K562 (cell line): ENCODE measurements around the gene SERBP1. TPM values are rescaled to one million over a fixed set of nuclear protein-coding genes. Genes with fewer than 3 reads are reported as not detected.

Experiments
- ARID3B ChIP-seq: fragments of 250-450 bp; sonication (Bioruptor Pico); IDR thresholded peaks from 2 replicates; pipeline ENCODE4 v1.4.0; 2020; ENCODE audit warnings: borderline replicate concordance
- CREB3L1 ChIP-seq: fragments of 450-650 bp; IDR thresholded peaks from 2 replicates; pipeline ENCODE4 v1.6.1; 2014; ENCODE audit warnings: low read depth, mild to moderate bottlenecking, moderate library complexity, borderline replicate concordance
- CXXC5 ChIP-seq: fragments of 250-450 bp; sonication (Bioruptor Pico); IDR thresholded peaks from 2 replicates; pipeline ENCODE4 v1.8.0; 2022; ENCODE audit warnings: inconsistent platforms, mild to moderate bottlenecking, moderate library complexity
- FOS ChIP-seq: IDR thresholded peaks from 3 replicates; pipeline ENCODE4 v1.6.1; 2011; ENCODE audit not compliant: insufficient read length; ENCODE audit errors: extremely low read depth
- FOXK2 ChIP-seq, 2 experiments: fragments of 450-650 bp; IDR thresholded peaks in 1 of 2; conservative IDR thresholded peaks in 1 of 2; 2 replicates each; pipeline ENCODE4 v1.6.1; 2016; ENCODE audit warnings: low read depth in 2 of 2, mild to moderate bottlenecking in 1 of 2
- HDAC2 ChIP-seq: fragments of 450-650 bp; IDR thresholded peaks from 2 replicates; pipeline ENCODE4 v1.6.1; 2016; ENCODE audit warnings: mild to moderate bottlenecking
- KAT7 ChIP-seq: sonication (generic); formaldehyde crosslinking; IDR thresholded peaks from 2 replicates; pipeline ENCODE4 v1.8.0; 2022; ENCODE audit warnings: missing genetic modification reagents, mild to moderate bottlenecking, borderline replicate concordance
- MECOM ChIP-seq: fragments of 250-450 bp; sonication (Bioruptor Pico); IDR thresholded peaks from 2 replicates; pipeline ENCODE4 v1.8.0; 2022; ENCODE audit warnings: inconsistent platforms
- MYNN ChIP-seq, 2 experiments: sonication (generic); formaldehyde crosslinking in 1 of 2; IDR thresholded peaks; 2 replicates each; pipeline versions ENCODE4 v1.5.0 to v1.6.1; 2016 to 2020; ENCODE audit warnings: antibody characterized with exemption in 1 of 2, missing genetic modification reagents in 1 of 2
- RAD51 ChIP-seq: fragments of 450-650 bp; IDR thresholded peaks from 2 replicates; pipeline ENCODE4 v1.7.1; 2016; ENCODE audit warnings: low read depth, mild to moderate bottlenecking, borderline replicate concordance
- RBFOX2 ChIP-seq: fragments of 200-400 bp; formaldehyde crosslinking; IDR thresholded peaks from 2 replicates; pipeline ENCODE4 v1.6.1; 2017; ENCODE audit warnings: low read depth, mild to moderate bottlenecking, low read length, moderate library complexity
- RBM25 ChIP-seq: fragments of 200-400 bp; formaldehyde crosslinking; IDR thresholded peaks from 2 replicates; pipeline ENCODE4 v1.6.1; 2018; ENCODE audit warnings: low read length, low read depth, moderate library complexity; ENCODE audit not compliant: severe bottlenecking
- RBM34 ChIP-seq: fragments of 200-400 bp; formaldehyde crosslinking; IDR thresholded peaks from 2 replicates; pipeline ENCODE4 v1.6.1; 2018; ENCODE audit warnings: low read length, borderline replicate concordance; ENCODE audit not compliant: insufficient read depth
- RCOR1 ChIP-seq, 2 experiments: IDR thresholded peaks; 2 replicates each; pipeline ENCODE4 v1.6.1; 2012; ENCODE audit warnings: low read depth in 2 of 2, low read length in 2 of 2, borderline replicate concordance in 1 of 2, improper control_type of control experiment in 1 of 2
- SAP30 ChIP-seq: fragments of 200-600 bp; sonication (generic); IDR thresholded peaks from 2 replicates; pipeline ENCODE4 v1.6.1; 2012; ENCODE audit warnings: borderline replicate concordance, low read depth, mild to moderate bottlenecking, moderate library complexity, low read length, control low read depth, inconsistent platforms; ENCODE audit not compliant: insufficient read depth, poor library complexity, severe bottlenecking
- TSC22D4 ChIP-seq: fragments of 450-650 bp; IDR thresholded peaks from 2 replicates; pipeline ENCODE4 v1.6.1; 2016; ENCODE audit warnings: missing genetic modification characterization, missing biosample characterization, control low read depth
- TSHZ1 ChIP-seq: fragments of 250-450 bp; sonication (Bioruptor Pico); IDR thresholded peaks from 2 replicates; pipeline ENCODE4 v1.4.0; 2020; ENCODE audit warnings: mild to moderate bottlenecking, moderate library complexity
- USF1 ChIP-seq: sonication (generic); formaldehyde crosslinking; IDR thresholded peaks from 2 replicates; pipeline ENCODE4 v1.9.0; 2022; ENCODE audit warnings: mild to moderate bottlenecking, missing genetic modification reagents
- USF2 ChIP-seq: sonication (generic); formaldehyde crosslinking; IDR thresholded peaks from 2 replicates; pipeline ENCODE4 v1.5.0; 2020; ENCODE audit warnings: missing genetic modification reagents
- polyA plus RNA-seq, 8 experiments: library from polyadenylated mRNA; depleted of rRNA in 4 of 8; stranded (reverse) in 5 of 8; unstranded in 3 of 8; fragments of >200 nt; fragmentation: Nextera tagmentation in 2 of 8; fragmentation: Illumina TruSeq in 1 of 8; extraction: Ambion mirVana in 2 of 8; extraction: Trizol in 1 of 8; gene quantifications; 2 replicates each; pipeline versions ENCODE4 v1.2.1 to v1.2.3, GENCODE V29; 2011 to 2014; ENCODE audit warnings: inconsistent platforms in 1 of 8, missing spikeins in 1 of 8
- total RNA-seq, 7 experiments: library from RNA; depleted of rRNA in 6 of 7; stranded (reverse); fragments of >200 nt in 6 of 7; fragmentation: Illumina TruSeq in 2 of 7; extraction: Trizol in 2 of 7; gene quantifications; 2 replicates each; pipeline versions ENCODE4 v1.2.1 to v1.2.3, GENCODE V29; 2011 to 2021; ENCODE audit warnings: low replicate concordance in 1 of 7

The SERBP1 gene
- total and polyA plus RNA-seq, 9 of the 15 experiments (the other 6 are each of a cell fraction or from before 2014, with no cell fraction given) = 79.9 to 761 (median 464) TPM

- TF ChIP-seq ARID3B (no peak), FOXK2 (conservative IDR thresholded peaks at IDR 0.05 in 1 of 2, IDR thresholded peaks at IDR 0.05 in 1 of 2; ENCODE audit: low read depth in 2 of 2) (no peak), SAP30 (peak; percentile 23), KAT7 (CRISPR knock-in tag) (0 out of 2 replicates have a peak, but pooled peaks have one; percentile 16), RBM34 (no peak), HDAC2 (peak; percentile 73), USF1 (no peak), CXXC5 (CRISPR knock-in tag) (no peak), RCOR1 (IDR thresholded peaks at IDR 0.05; ENCODE audit: borderline replicate concordance in 1 of 2, low read depth in 2 of 2, low read length in 2 of 2) (peak in 1 of 2 experiments; percentile 75; a peak in 1 of 4 replicates), RAD51 (no peak), TSHZ1 (CRISPR knock-in tag) (no peak), RBFOX2 (peak; percentile 57), RBM25 (no peak), TSC22D4 (tag) (no peak), FOS (no peak), MYNN (IDR thresholded peaks at IDR 0.05) (no peak), MYNN (CRISPR knock-in tag; IDR thresholded peaks at IDR 0.05) (no peak), MECOM (CRISPR knock-in tag) (0 out of 2 replicates have a peak, but pooled peaks have one; percentile 16), CREB3L1 (no peak), USF2 (CRISPR knock-in tag) (no peak)
Observed at GRCh38 chr1:67427947-67428346, 2.3 kb downstream of the SERBP1 start (continued).
